Vagina (tissue), 2 donors: Measurements from ENCODE around the gene SLC6A8. TPM values are rescaled to one million over a fixed set of nuclear protein-coding genes. Genes with fewer than 3 reads are reported as not detected.

Experiments
- DNase-seq, 2 donors: peaks; one replicate each; pipeline ENCODE4 v3.0.0-alpha.2; 2017; ENCODE audit errors: extremely low spot score in 2 of 2
- H3K27ac ChIP-seq: fragments of 200-600 bp; sonication (generic); one replicate; pipeline ENCODE4 v1.5.1; 2019
- H3K27me3 ChIP-seq: fragments of 200-600 bp; sonication (generic); one replicate; pipeline ENCODE4 v1.5.1; 2019
- H3K36me3 ChIP-seq, 2 donors: fragments of 200-600 bp; sonication (generic); one replicate each; pipeline ENCODE4 v1.5.1; 2017 to 2019
- H3K4me1 ChIP-seq: fragments of 200-600 bp; sonication (generic); one replicate; pipeline ENCODE4 v1.5.1; 2019
- H3K4me3 ChIP-seq, 2 donors: fragments of 200-600 bp; sonication (generic); 1 replicate in 1 of 2; 2 replicates in 1 of 2; pipeline ENCODE4 v1.5.1; 2016 to 2019
- H3K9me3 ChIP-seq: fragments of 200-600 bp; sonication (generic); one replicate; pipeline ENCODE4 v1.5.1; 2019
- CTCF ChIP-seq, 3 experiments: fragments of 450-650 bp in 2 of 3; fragments of 200-600 bp in 1 of 3; sonication (generic) in 1 of 3; IDR thresholded peaks; one replicate each; pipeline ENCODE4 v1.5.1; 2017 to 2019; ENCODE audit warnings: antibody characterized with exemption in 3 of 3, mild to moderate bottlenecking in 2 of 3, moderate library complexity in 2 of 3
- POLR2A ChIP-seq, 2 donors: fragments of 450-650 bp; IDR thresholded peaks; one replicate each; pipeline ENCODE4 v1.6.1; 2017; ENCODE audit warnings: antibody characterized with exemption in 2 of 2, mild to moderate bottlenecking in 2 of 2, moderate library complexity in 2 of 2
- POLR2AphosphoS5 ChIP-seq, 2 donors: sonication (generic); formaldehyde crosslinking; IDR thresholded peaks; one replicate each; pipeline ENCODE4 v1.9.0; 2017; ENCODE audit warnings: antibody characterized with exemption in 2 of 2, mild to moderate bottlenecking in 2 of 2, low read depth in 1 of 2; ENCODE audit not compliant: insufficient read depth in 1 of 2
- intact Hi-C: fragments of 100-400 bp; cut with DNase I; formaldehyde crosslinking; loops from one replicate; pipeline ENCODE4 v1.15.1; 2023
- total RNA-seq: library from RNA; depleted of rRNA; stranded (reverse); fragments of >200 nt; gene quantifications from one replicate; pipeline ENCODE4 v1.2.3, GENCODE V29; 2016

SLC6A8 gene
- total RNA-seq, 1 donor from 2014 or later, result 29.2 TPM

GRCh38 chrX:153735274-153735673 lies 47.5 kb downstream of the SLC6A8 start:
- TF ChIP-seq CTCF (IDR thresholded peaks at IDR 0.05) (no peak), POLR2A (IDR thresholded peaks at IDR 0.05) (no peak), POLR2AphosphoS5 (IDR thresholded peaks at IDR 0.05; ENCODE audit: insufficient read depth in 1 of 2, low read depth in 1 of 2) (no peak)
- Histone ChIP-seq H3K27me3 (no peaks in the 10 kb centered on the region), H3K9me3 (no peaks in the 10 kb centered on the region), H3K4me3 (no peak overlapping the region), H3K4me1 (no peaks in the 10 kb centered on the region), H3K27ac (no peak overlapping the region), H3K36me3 (no peaks in the 10 kb centered on the region)
- no peak for DNase-seq
- intact Hi-C loops, result no loop called here

GRCh38 chrX:153736071-153736820 lies 48.5 kb downstream of the SLC6A8 start:
- intact Hi-C loops, result no loop called here
- no peaks in the 10 kb centered on the region for H3K27me3 ChIP-seq
- DNase-seq, result no peak
- H3K27ac ChIP-seq, result no peak overlapping the region
- no peaks in the 10 kb centered on the region for H3K4me1 ChIP-seq
- TF ChIP-seq CTCF (IDR thresholded peaks at IDR 0.05) (no peak), POLR2AphosphoS5 (IDR thresholded peaks at IDR 0.05; ENCODE audit: insufficient read depth in 1 of 2, low read depth in 1 of 2) (no peak), POLR2A (IDR thresholded peaks at IDR 0.05) (no peak)
- H3K4me3 ChIP-seq, result no peak overlapping the region
- no peaks in the 10 kb centered on the region for H3K9me3 ChIP-seq
- H3K36me3 ChIP-seq, result no peaks in the 10 kb centered on the region

- no peaks in the 10 kb centered on the region for H3K27me3 ChIP-seq
- intact Hi-C loops, result no loop called here
- TF ChIP-seq CTCF (IDR thresholded peaks at IDR 0.05) (no peak), POLR2A (IDR thresholded peaks at IDR 0.05) (no peak), POLR2AphosphoS5 (IDR thresholded peaks at IDR 0.05; ENCODE audit: insufficient read depth in 1 of 2, low read depth in 1 of 2) (no peak)
- no peak for DNase-seq
- H3K4me1 ChIP-seq, result no peaks in the 10 kb centered on the region
- no peak overlapping the region for H3K27ac ChIP-seq
- H3K9me3 ChIP-seq, result no peaks in the 10 kb centered on the region
- H3K36me3 ChIP-seq, result no peaks in the 10 kb centered on the region
- no peak overlapping the region for H3K4me3 ChIP-seq
These were observed 49.2 kb downstream of the SLC6A8 start for GRCh38 chrX:153736871-153737441.

- H3K27me3 ChIP-seq, result no peaks in the 10 kb centered on the region
- no peak overlapping the region for H3K27ac ChIP-seq
- TF ChIP-seq POLR2AphosphoS5 (IDR thresholded peaks at IDR 0.05; ENCODE audit: insufficient read depth in 1 of 2, low read depth in 1 of 2), result no peak
- intact Hi-C loops, result no loop called here
- no peaks in the 10 kb centered on the region for H3K36me3 ChIP-seq
- no peak overlapping the region for H3K4me3 ChIP-seq
- no peak for DNase-seq
- H3K4me1 ChIP-seq, result no peaks in the 10 kb centered on the region
- H3K9me3 ChIP-seq, result no peaks in the 10 kb centered on the region
These were observed 50.4 kb downstream of the SLC6A8 start for GRCh38 chrX:153738056-153738605.

- intact Hi-C loops, result no loop called here
- no peaks in the 10 kb centered on the region for H3K36me3 ChIP-seq
- H3K4me1 ChIP-seq, result peaks cover 5% of the 10 kb centered on the region
- H3K4me3 ChIP-seq, result no peak overlapping the region
- no peak for TF ChIP-seq CTCF (IDR thresholded peaks at IDR 0.05)
- no peak for TF ChIP-seq POLR2A (IDR thresholded peaks at IDR 0.05)
- no peak for TF ChIP-seq POLR2AphosphoS5 (IDR thresholded peaks at IDR 0.05; ENCODE audit: insufficient read depth in 1 of 2, low read depth in 1 of 2)
- H3K27me3 ChIP-seq, result no peaks in the 10 kb centered on the region
- DNase-seq, result no peak
- no peak overlapping the region for H3K27ac ChIP-seq
- no peaks in the 10 kb centered on the region for H3K9me3 ChIP-seq
These were observed 52.2 kb downstream of the SLC6A8 start for GRCh38 chrX:153739754-153740486.
